ENCODE data around the gene CDH4.

- TF ChIP-seq POLR2A (IDR thresholded peaks at IDR 0.05; ENCODE audit: low read depth, low read length) (no peak), CTCF (IDR thresholded peaks at IDR 0.05; ENCODE audit: extremely low read depth in 1 of 2, insufficient read depth in 1 of 2, low read depth in 1 of 2, low read length in 2 of 2) (no peak)
Observed at GRCh38 chr20:61823242-61823641, 571.2 kb downstream of the CDH4 start.

All from endothelial cell of umbilical vein (primary cell).